A673 (cell line): Measurements from ENCODE around the gene RNF225. TPM values are rescaled to one million over a fixed set of nuclear protein-coding genes. Genes with fewer than 3 reads are reported as not detected.

Experiments
- BruUV-seq: library from RNA; stranded (reverse); fragments of 400-500 nt; replicated peaks from 2 replicates; lab custom pipeline; 2021; lab: Mats Ljungman, UMichigan
- CTCF ChIA-PET: fragments of 300-600 bp; sonication (Branson Sonifier 250); formaldehyde crosslinking; loops from one replicate; lab custom pipeline; 2022; ENCODE audit warnings: antibody characterized with exemption; lab: Charles Lee
- POLR2A ChIA-PET: fragments of 300-600 bp; sonication (Branson Sonifier 250); formaldehyde crosslinking; loops from one replicate; lab custom pipeline; 2022; ENCODE audit warnings: antibody characterized with exemption; ENCODE audit not compliant: low non-redundant PET; lab: Charles Lee
- DNase-seq: peaks from one replicate; pipeline ENCODE4 v3.0.0-alpha.2; 2015; ENCODE audit warnings: low spot score
- H3K27ac ChIP-seq: fragments of 200-600 bp; sonication (generic); 2 replicates; pipeline ENCODE4 v1.5.1; 2016; ENCODE audit warnings: mixed run types, low read depth, mild to moderate bottlenecking, mixed read lengths, antibody characterized with exemption, low read length; ENCODE audit not compliant: poor library complexity, severe bottlenecking
- H3K27me3 ChIP-seq: fragments of 200-600 bp; sonication (generic); replicated peaks from 2 replicates; pipeline ENCODE4 v1.6.1; 2017; ENCODE audit warnings: mixed run types, low read depth, mild to moderate bottlenecking, mixed read lengths, antibody characterized with exemption, low read length; ENCODE audit not compliant: insufficient read depth, poor library complexity
- H3K36me3 ChIP-seq: fragments of 200-600 bp; sonication (generic); 2 replicates; pipeline ENCODE4 v1.6.1; 2016; ENCODE audit warnings: mixed run types, mild to moderate bottlenecking, mixed read lengths, antibody characterized with exemption, low read length; ENCODE audit not compliant: insufficient read depth, poor library complexity, severe bottlenecking
- H3K4me1 ChIP-seq: fragments of 200-600 bp; sonication (generic); 2 replicates; pipeline ENCODE4 v1.6.1; 2017; ENCODE audit warnings: mixed run types, mild to moderate bottlenecking, mixed read lengths, antibody characterized with exemption, low read length; ENCODE audit not compliant: insufficient read depth, poor library complexity, severe bottlenecking
- H3K4me3 ChIP-seq: fragments of 200-600 bp; sonication (generic); 2 replicates; pipeline ENCODE4 v1.5.1; 2016; ENCODE audit warnings: low read depth, mixed run types, mild to moderate bottlenecking, mixed read lengths, low read length; ENCODE audit not compliant: poor library complexity, severe bottlenecking
- H3K9me3 ChIP-seq: fragments of 200-600 bp; sonication (generic); 2 replicates; pipeline ENCODE4 v1.6.1; 2016; ENCODE audit warnings: mixed run types, low read depth, mild to moderate bottlenecking, mixed read lengths, antibody characterized with exemption, low read length; ENCODE audit not compliant: poor library complexity, severe bottlenecking
- CTCF ChIP-seq: fragments of 300-800, 200-600 bp; sonication (generic); conservative IDR thresholded peaks from 2 replicates; pipeline ENCODE4 v1.5.1; 2017; ENCODE audit warnings: low read depth, mild to moderate bottlenecking, antibody characterized with exemption, low read length, moderate library complexity, mixed read lengths
- EZH2 ChIP-seq: fragments of 200-600 bp; sonication (generic); IDR thresholded peaks from 2 replicates; pipeline ENCODE4 v1.6.1; 2017; ENCODE audit warnings: borderline replicate concordance, low read depth, mild to moderate bottlenecking, mixed read lengths, antibody characterized with exemption, low read length; ENCODE audit not compliant: poor library complexity, severe bottlenecking
- intact Hi-C: fragments of 100-400 bp; cut with micrococcal nuclease; formaldehyde crosslinking; loops from one replicate; pipeline ENCODE4 v1.10.0; 2022; ENCODE audit not compliant: unreplicated experiment
- total RNA-seq: library from RNA; stranded (reverse); gene quantifications from 2 replicates; pipeline ENCODE4 v1.2.3, GENCODE V29; 2021

The RNF225 gene
- total RNA-seq, 1 experiment from 2014 or later = 0.60 TPM

DNA sequence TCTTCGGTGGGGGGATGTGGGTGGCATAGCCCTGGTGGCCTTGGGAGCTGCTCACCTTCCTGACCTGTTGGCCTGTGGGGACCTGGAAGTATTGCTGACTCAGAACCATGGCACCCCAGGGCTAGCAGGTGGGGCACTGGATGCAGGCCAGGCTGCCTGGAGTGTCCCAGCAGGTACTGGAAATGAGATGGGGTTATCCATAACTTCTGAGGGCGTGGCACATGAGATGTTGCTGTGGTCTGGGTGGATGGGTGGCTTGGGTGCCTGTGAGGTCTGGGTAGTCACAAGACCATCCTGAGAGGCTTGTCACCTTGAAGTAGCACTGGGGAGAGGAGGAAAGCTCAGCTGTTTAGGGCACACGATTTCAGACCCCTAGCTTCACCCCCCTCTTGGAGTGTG is 636 bp upstream of the RNF225 start:
- TF ChIP-seq EZH2 = no peak
- TF ChIP-seq CTCF = no peak
- no peaks in the 10 kb centered on the region for H3K27me3 ChIP-seq
- no TSS peak for BruUV-seq
- no peak for DNase-seq
- ChIA-PET POLR2A (no interaction called here), CTCF (no interaction called here)
- H3K27ac ChIP-seq = no peak overlapping the region
- peaks cover 54% of the 10 kb centered on the region for H3K36me3 ChIP-seq
- no peak overlapping the region for H3K4me3 ChIP-seq
- H3K4me1 ChIP-seq = no peaks in the 10 kb centered on the region
- H3K9me3 ChIP-seq = no peaks in the 10 kb centered on the region
- intact Hi-C loops = no loop called here

DNA sequence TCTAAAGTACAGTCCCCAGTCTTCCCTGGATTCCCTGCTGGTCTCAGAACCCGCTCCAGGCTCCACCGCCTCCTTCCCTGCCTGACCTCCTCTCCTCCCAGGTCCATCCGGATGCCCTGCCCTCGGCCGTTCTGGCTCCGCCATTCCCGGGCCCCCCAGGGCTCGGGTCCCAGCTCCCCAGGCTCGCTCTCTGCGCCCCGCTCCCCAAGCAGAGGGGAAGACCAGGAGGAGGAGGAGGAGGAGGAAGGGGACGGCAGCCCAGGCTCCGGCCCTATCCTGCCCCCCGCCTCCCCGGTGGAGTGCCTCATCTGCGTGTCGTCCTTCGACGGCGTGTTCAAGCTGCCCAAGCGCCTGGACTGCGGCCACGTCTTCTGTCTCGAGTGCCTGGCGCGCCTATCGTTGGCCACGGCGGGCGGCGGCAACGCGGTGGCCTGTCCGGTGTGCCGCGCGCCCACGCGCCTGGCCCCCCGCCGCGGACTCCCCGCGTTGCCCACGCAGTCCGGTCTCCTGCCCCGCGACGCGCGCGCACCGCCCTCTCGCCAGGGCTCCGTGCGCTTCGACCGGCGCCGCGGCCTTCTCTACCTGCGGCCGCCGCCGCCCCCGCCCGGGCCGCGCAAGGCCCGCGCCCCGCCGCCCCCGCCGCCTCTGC is 647 bp downstream of the RNF225 start:
- DNase-seq = no peak
- intact Hi-C loops = no loop called here
- Histone ChIP-seq H3K4me3 (no peak overlapping the region), H3K27me3 (no peaks in the 10 kb centered on the region), H3K27ac (no peak overlapping the region), H3K4me1 (peaks cover 10% of the 10 kb centered on the region), H3K9me3 (no peaks in the 10 kb centered on the region), H3K36me3 (peaks cover 42% of the 10 kb centered on the region)
- TF ChIP-seq CTCF (no peak), EZH2 (no peak)
- CTCF ChIA-PET = no interaction called here
- POLR2A ChIA-PET = no interaction called here
- no TSS peak for BruUV-seq

DNA sequence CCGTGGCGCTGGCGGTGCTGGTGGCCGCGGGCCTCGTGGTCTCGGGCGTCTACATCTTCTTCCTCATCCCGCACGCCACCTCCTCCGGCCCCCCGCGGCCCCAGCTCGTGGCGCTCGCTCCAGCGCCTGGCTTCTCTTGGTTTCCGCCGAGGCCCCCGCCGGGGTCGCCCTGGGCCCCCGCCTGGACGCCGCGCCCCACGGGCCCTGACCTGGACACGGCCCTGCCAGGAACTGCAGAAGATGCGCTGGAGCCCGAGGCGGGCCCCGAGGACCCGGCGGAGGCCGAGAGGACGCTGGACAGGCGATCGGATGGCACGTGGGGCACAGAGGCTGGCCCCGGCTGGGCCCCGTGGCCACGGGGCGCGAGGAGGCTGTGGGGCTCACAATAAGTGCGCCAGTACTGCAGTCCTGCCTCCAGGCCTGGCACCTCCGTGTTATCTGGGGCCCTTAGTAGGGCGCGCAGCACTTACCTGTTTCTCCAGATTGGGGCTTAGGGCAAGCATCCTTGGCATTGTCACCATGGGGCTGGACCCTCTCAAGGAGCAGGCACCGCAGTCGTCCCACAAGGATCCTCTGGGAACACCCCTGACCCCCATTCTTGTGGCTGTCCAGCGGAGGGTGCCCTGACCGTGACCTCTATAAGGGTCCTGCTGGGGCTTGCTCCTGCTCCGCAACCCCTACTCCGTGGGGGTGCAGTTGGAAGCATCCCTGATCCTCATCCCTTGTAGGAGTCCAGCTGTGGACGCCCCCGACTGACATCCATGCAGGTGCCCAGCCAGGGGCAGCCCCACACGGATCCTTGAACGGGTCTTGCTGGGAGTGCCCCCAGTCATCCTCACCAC is 1.5 kb downstream of the RNF225 start:
- intact Hi-C loops = no loop called here
- POLR2A ChIA-PET = no interaction called here
- no peak for TF ChIP-seq CTCF
- no peak for TF ChIP-seq EZH2
- Histone ChIP-seq H3K4me1 (peaks cover 10% of the 10 kb centered on the region), H3K27ac (no peak overlapping the region), H3K9me3 (no peaks in the 10 kb centered on the region), H3K27me3 (no peaks in the 10 kb centered on the region), H3K36me3 (peaks cover 36% of the 10 kb centered on the region), H3K4me3 (no peak overlapping the region)
- DNase-seq = no peak
- no TSS peak for BruUV-seq
- CTCF ChIA-PET = no interaction called here
